Activated T-cell treated with anti-CD3 and anti-CD28 coated beads, Interleukin-2, amount 50 U/mL, for 72 hours (primary cell): Measurements from ENCODE around the gene GTPBP4. TPM values are rescaled to one million over a fixed set of nuclear protein-coding genes. Genes with fewer than 3 reads are reported as not detected.
"Not testable (repeated sequence)": the region's sequence is repeated elsewhere in the genome, so short reads cannot be mapped to it uniquely, and the experiment has no call there.

Experiments
- ATAC-seq, 2 donors: fragments of 150-1000 bp; cut with Tn5 transposase; replicated peaks in 1 of 2; 2 replicates each; pipeline ENCODE4 v1.10.0; 2021; ENCODE audit warnings: moderate library complexity in 2 of 2, mild to moderate bottlenecking in 1 of 2
- DNase-seq, 2 donors: peaks; one replicate each; pipeline ENCODE4 v3.0.0; 2021 to 2022; ENCODE audit warnings: mixed read lengths in 1 of 2
- H3K27ac Mint-ChIP-seq: one replicate; pipeline ENCODE4 v1.8.0; 2022; ENCODE audit warnings: mild to moderate bottlenecking, moderate library complexity, mixed read lengths
- H3K27me3 Mint-ChIP-seq: one replicate; pipeline ENCODE4 v1.8.0; 2022; ENCODE audit warnings: low read depth, mixed read lengths
- H3K36me3 Mint-ChIP-seq, 2 donors: one replicate each; pipeline ENCODE4 v1.8.0; 2022; ENCODE audit warnings: mixed read lengths in 2 of 2, mild to moderate bottlenecking in 1 of 2; ENCODE audit not compliant: insufficient read depth in 2 of 2
- H3K4me1 Mint-ChIP-seq: one replicate; pipeline ENCODE4 v1.8.0; 2022; ENCODE audit warnings: low read depth, mixed read lengths
- H3K4me3 Mint-ChIP-seq, 2 donors: one replicate each; pipeline ENCODE4 v1.8.0; 2022; ENCODE audit warnings: mild to moderate bottlenecking in 2 of 2, mixed read lengths in 2 of 2, moderate library complexity in 2 of 2
- H3K9me3 Mint-ChIP-seq, 2 donors: one replicate each; pipeline ENCODE4 v1.8.0; 2022; ENCODE audit warnings: mixed read lengths in 2 of 2
- total RNA-seq, 2 donors: library from RNA; stranded (reverse); gene quantifications; one replicate each; pipeline ENCODE4 v1.2.3, GENCODE V29; 2022

Gene GTPBP4
- total RNA-seq, 2 donors from 2014 or later, result 76.9 to 78.1 TPM

DNA sequence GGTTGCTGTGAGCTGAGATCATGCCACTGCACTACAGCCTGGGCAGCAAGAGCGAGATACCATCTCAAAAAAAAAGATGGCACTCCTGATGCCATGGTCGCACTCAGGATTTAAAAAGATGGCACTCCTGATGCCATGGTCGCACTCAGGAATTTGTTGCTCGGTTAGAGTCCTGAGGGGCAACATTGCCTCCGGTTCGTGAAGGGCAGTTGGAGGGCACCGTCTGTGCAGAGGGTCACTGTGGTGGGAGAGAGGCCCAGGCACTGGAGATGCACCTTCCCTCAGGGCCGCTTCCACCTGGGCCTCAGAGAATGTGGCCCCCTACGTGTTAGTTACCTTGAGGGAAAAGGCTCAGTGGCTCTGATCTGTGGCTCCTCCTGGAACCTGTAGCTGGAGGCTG lies 18.3 kb downstream of the GTPBP4 start:
- Mint-ChIP-seq H3K4me3 (no peak overlapping the region), H3K36me3 (peaks cover 31 to 54% of the 10 kb centered on the region in 2 donors), H3K4me1 (peaks cover 22% of the 10 kb centered on the region), H3K27me3 (no peaks in the 10 kb centered on the region), H3K9me3 (no peaks in the 10 kb centered on the region), H3K27ac (no peak overlapping the region)
- no peak for ATAC-seq
- no peak for DNase-seq

DNA sequence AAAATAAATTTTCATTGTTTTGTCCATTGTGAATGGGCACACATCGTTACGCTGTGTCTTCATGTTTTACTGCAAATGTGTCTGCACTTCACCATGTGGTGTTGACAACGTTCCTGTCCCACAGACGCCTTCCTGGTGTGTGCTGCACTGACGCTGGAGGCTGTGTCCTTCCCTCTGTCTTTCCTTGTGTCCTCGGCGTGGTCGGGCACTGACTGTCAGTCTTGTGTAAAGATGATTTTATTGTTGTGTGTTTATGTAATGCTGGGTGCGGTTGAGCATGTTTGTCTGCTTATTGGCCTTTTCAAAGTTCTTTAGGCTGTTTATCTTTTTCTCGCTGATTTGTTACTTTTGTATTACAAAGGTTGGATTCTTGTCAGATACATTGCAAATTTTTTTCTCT lies 19.3 kb downstream of the GTPBP4 start:
- no peak for ATAC-seq
- H3K36me3 Mint-ChIP-seq, result peaks cover 28 to 57% of the 10 kb centered on the region in 2 donors
- H3K27ac Mint-ChIP-seq, result peak overlapping the region; percentile 56
- H3K4me3 Mint-ChIP-seq, result no peak overlapping the region
- H3K4me1 Mint-ChIP-seq, result peaks cover 22% of the 10 kb centered on the region
- no peaks in the 10 kb centered on the region for H3K27me3 Mint-ChIP-seq
- DNase-seq, result no peak
- no peaks in the 10 kb centered on the region for H3K9me3 Mint-ChIP-seq

DNA sequence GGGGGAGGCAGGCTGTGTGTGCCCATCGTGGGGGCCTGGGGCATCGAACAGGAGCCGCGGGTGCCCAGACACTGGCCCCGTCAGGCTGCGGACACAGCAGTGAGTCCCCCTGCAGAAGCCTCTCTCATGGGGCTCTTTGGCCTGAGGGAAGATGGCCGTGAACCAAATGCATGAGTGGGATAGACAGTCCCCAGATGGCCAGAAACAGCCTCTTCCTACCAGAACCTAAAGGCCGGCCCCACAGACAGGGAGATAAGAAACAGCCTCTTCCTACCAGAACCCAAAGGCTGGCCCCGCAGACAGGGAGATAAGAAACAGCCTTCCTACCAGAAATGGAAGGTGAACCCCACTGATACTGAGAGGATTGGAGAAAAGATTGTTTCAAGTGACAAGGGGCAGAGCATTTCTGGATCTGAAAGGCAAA lies 20.8 kb downstream of the GTPBP4 start:
- peaks cover 22 to 53% of the 10 kb centered on the region in 2 donors for H3K36me3 Mint-ChIP-seq
- peak overlapping the region; percentile 81 for H3K27ac Mint-ChIP-seq
- peak overlapping the region in 1 of 2 donors; percentile 13 for H3K4me3 Mint-ChIP-seq

DNA sequence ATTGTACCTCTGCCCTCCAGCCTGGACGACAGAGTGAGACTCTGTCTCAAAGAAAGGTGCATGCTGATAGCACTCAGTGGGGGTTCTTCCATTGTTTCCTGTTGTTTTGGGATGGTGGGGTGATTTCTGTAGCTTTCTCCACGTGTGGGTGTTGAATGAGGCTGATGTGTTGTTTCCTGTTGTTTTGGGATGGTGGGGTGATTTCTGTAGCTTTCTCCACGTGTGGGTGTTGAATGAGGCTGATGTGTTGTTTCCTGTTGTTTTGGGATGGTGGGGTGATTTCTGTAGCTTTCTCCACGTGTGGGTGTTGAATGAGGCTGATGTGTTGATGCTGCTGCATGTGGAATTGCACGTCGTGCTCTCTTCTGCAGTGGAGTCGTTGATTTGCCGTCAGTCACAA lies 21.7 kb downstream of the GTPBP4 start:
- Mint-ChIP-seq H3K27ac (peak overlapping the region; percentile 81), H3K4me1 (peaks cover 22% of the 10 kb centered on the region), H3K36me3 (peaks cover 22 to 61% of the 10 kb centered on the region in 2 donors)
- peak; percentile 80 to 82 for ATAC-seq
- H3K4me3 Mint-ChIP-seq, H3K9me3 Mint-ChIP-seq, H3K27me3 Mint-ChIP-seq, DNase-seq: not testable (repeated sequence)

More for the DNA sequence above, 20.8 kb downstream of the GTPBP4 start:
- DNase-seq (no peak), ATAC-seq (no peak)
- Mint-ChIP-seq H3K4me1 (peaks cover 22% of the 10 kb centered on the region), H3K9me3 (no peaks in the 10 kb centered on the region), H3K27me3 (no peaks in the 10 kb centered on the region)

DNA sequence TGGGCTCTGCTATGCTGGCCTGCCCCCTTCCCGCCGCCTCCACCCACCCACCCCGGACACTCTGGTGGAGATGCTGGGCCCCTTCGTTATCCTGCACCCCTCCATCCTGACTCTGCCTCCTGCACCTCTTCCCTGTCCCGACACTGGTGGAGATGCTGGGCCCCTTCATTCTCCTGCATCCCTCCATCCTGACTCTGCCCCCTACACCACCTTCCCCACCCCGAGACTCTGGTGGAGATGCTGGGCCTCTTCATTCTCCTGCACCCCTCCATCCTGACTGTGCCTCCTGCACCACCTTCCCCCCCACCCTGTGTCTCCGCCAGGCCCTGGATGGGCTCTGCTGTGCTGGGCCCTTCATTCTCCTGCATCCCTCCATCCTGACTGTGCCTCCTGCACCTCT lies 22.5 kb downstream of the GTPBP4 start:
- no peak overlapping the region for H3K4me3 Mint-ChIP-seq
- no peak overlapping the region for H3K27ac Mint-ChIP-seq
- no peak for DNase-seq
- H3K27me3 Mint-ChIP-seq, result no peaks in the 10 kb centered on the region
- no peak for ATAC-seq
- H3K9me3 Mint-ChIP-seq, result no peaks in the 10 kb centered on the region
- H3K36me3 Mint-ChIP-seq, result peaks cover 20 to 55% of the 10 kb centered on the region in 2 donors
- H3K4me1 Mint-ChIP-seq, result peaks cover 22% of the 10 kb centered on the region

DNA sequence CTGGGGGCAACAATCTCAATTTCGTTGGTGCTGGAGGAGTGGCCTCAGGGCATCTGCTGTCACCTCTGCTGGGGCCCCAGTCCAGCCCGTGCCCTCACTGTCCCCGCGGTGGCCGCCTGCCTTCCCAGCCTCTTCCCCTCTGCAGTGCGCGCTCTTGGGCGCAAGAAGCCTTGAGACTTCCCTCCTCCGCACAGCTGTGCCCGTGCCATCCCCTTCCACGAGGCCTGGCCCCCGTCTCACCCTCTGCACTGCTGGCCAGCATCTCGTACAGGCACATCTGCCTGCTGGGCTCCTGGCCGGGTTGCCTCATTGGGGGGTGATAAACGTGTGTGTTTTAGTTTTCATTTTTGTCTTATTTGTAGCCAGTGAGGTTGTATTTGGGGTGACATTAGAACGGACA lies 23.5 kb downstream of the GTPBP4 start:
- DNase-seq (no peak), ATAC-seq (no peak)
- no peaks in the 10 kb centered on the region for H3K9me3 Mint-ChIP-seq
- no peak overlapping the region for H3K4me3 Mint-ChIP-seq
- H3K36me3 Mint-ChIP-seq, result peaks cover 20 to 60% of the 10 kb centered on the region in 2 donors
- H3K4me1 Mint-ChIP-seq, result peaks cover 22% of the 10 kb centered on the region
- H3K27me3 Mint-ChIP-seq, result no peaks in the 10 kb centered on the region
- peak overlapping the region; percentile 60 for H3K27ac Mint-ChIP-seq

DNA sequence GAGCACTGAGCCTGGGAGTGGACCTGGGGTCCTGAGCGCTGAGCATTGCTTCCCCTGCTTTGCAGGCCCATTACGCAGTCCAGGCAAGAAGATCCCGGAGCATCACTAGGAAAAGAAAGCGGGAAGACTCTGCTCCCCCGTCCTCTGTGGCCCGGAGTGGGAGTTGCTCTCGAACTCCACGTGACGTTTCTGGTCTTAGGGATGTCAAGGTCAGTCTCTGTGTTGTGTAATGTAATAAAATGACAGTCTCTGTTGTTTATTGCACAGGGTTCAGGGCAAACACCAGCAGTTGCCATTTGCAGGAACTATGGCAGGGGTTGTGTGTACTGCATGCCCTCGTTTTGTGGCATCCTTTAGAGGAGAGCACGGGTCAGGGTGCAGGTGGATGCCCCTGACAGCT lies 27.5 kb downstream of the GTPBP4 start:
- ATAC-seq, result no peak
- no peaks in the 10 kb centered on the region for H3K27me3 Mint-ChIP-seq
- H3K9me3 Mint-ChIP-seq, result no peaks in the 10 kb centered on the region
- no peak overlapping the region for H3K27ac Mint-ChIP-seq
- peaks cover 15 to 63% of the 10 kb centered on the region in 2 donors for H3K36me3 Mint-ChIP-seq
- no peak for DNase-seq
- H3K4me1 Mint-ChIP-seq, result peaks cover 6% of the 10 kb centered on the region
- no peak overlapping the region for H3K4me3 Mint-ChIP-seq

DNA sequence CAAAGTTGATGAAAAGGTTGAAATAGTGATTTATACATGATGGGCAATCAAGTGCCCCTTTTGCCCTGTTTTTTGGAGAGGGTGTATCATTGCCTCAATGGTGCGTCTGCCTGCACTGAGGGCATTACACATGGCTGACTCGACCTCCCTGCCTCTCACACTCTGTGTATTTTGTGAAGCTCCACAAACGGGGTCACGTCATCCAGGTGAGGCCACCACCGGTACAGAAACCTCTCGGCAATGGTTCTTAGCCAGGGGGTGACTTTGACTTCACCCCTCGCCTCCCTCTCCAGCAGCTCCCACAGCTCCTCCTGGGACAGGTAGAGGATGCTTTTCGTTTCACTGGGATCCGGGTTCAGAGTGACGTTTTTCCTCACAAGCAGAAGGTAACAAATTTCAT lies 31.1 kb downstream of the GTPBP4 start:
- Mint-ChIP-seq H3K4me1 (no peaks in the 10 kb centered on the region), H3K4me3 (no peak overlapping the region), H3K9me3 (no peaks in the 10 kb centered on the region), H3K27me3 (no peaks in the 10 kb centered on the region), H3K36me3 (peaks cover 4 to 42% of the 10 kb centered on the region in 2 donors), H3K27ac (no peak overlapping the region)
- DNase-seq (no peak), ATAC-seq (no peak)

DNA sequence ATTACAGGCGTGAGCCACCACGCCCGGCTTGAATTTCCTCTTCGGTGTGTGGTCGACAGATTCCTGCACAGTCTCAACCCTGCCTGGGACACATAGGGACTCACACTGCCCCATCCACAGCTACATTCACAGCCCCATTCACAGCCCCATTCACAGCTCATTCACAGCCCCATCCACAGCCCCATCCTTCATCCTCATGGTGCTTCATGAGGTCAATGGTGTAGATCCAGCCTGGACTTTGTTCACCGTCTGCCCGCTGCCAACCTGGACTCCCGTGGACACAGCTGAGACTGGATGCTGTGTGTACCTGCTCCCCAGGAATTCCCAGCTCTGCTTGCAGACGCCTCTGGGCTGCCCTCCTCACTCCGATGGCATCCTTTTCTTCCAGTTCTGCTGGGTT lies 32.2 kb downstream of the GTPBP4 start:
- Mint-ChIP-seq H3K4me3 (no peak overlapping the region), H3K9me3 (no peaks in the 10 kb centered on the region), H3K27ac (no peak overlapping the region), H3K27me3 (no peaks in the 10 kb centered on the region), H3K36me3 (peaks cover 4 to 37% of the 10 kb centered on the region in 2 donors), H3K4me1 (no peaks in the 10 kb centered on the region)
- ATAC-seq, result no peak
- no peak for DNase-seq

DNA sequence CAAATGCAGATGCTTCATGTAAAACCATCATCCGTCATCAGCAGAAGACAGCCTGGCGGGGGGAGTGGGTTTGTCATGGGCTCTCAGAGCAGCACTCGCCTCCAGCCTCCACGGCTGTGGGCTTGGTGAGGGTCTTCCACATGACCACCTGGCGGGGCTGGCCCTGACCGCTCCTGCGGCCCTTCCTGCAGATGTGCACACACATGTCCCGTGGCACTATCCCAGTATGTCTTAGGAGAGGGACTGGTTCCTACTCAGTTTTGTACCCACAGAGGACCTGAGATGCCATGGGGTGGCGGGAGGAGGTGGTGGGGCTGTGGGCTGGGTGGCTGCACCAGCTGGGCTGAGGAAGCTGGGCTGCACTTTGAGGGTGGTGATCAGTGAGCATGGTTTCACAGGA lies 32.7 kb downstream of the GTPBP4 start:
- peaks cover 4 to 36% of the 10 kb centered on the region in 2 donors for H3K36me3 Mint-ChIP-seq
- no peaks in the 10 kb centered on the region for H3K9me3 Mint-ChIP-seq
- H3K4me3 Mint-ChIP-seq, result no peak overlapping the region
- ATAC-seq (peak in 1 of 2 donors; percentile 24), DNase-seq (no peak)
- H3K27me3 Mint-ChIP-seq, result no peaks in the 10 kb centered on the region
- H3K27ac Mint-ChIP-seq, result no peak overlapping the region
- H3K4me1 Mint-ChIP-seq, result no peaks in the 10 kb centered on the region

DNA sequence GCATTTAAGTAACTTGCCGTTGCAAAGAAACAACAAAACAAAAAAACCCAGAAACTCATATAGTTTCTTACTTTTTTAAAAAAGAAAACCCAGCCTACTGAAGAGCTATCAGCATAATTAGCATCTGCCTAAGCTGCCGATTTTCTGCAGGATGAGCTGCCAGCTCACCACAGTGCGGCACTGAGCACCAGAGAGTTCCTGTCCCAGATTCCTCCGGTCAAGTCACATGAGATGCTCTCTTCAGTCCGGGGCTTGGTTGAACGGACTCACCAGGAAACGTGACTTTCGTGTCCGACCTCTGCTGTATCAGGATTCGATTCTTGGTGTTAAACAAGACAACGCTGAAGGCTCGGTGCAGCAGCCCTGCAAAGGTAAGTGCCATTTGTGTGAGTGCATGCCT lies 34.2 kb downstream of the GTPBP4 start:
- no peak for DNase-seq
- Mint-ChIP-seq H3K4me3 (no peak overlapping the region), H3K36me3 (peaks cover 2 to 26% of the 10 kb centered on the region in 2 donors), H3K4me1 (no peaks in the 10 kb centered on the region), H3K27ac (no peak overlapping the region), H3K9me3 (no peaks in the 10 kb centered on the region), H3K27me3 (no peaks in the 10 kb centered on the region)
- ATAC-seq, result no peak

DNA sequence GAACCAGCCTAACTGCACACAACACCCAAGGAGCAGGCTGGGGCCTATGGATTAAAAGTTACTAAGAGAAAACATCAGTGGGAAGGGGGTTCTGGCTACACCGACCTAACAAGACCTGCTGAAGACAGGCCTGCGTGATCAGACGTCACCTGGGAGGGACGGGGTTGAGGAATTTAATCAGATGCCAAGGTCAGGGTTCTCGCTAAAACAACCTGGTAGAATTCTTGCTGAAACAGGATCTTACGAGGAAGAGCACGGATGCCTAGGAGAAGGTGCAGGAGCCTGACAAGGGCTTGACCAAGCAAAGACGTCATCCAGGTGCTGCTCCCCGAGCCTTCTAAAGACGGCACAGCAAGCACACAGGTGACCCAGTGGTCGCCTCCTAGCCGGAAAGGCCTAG lies 35.9 kb downstream of the GTPBP4 start:
- Mint-ChIP-seq H3K4me1 (no peaks in the 10 kb centered on the region), H3K27ac (no peak overlapping the region), H3K4me3 (no peak overlapping the region), H3K27me3 (no peaks in the 10 kb centered on the region), H3K36me3 (peaks cover under 1 to 16% of the 10 kb centered on the region in 2 donors), H3K9me3 (no peaks in the 10 kb centered on the region)
- ATAC-seq (no peak), DNase-seq (no peak)

DNA sequence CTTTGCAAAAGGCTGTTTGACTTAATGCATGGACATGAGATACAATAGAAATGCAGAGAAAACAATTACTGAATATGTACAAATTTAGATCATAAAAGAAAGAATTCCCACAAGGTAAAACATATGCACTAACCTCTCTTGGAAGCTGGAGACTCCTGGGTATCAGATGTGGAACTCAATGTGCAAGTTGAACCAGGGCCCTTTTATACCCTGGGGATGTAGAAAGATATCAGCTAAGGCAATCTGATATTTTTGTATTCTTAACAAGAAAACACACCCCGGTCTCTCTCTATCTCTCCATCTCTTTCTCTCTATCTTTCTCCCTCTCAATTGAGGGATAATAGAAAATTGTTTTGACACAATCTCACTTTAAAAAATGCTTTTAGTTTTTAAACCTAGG lies 37.4 kb downstream of the GTPBP4 start, which contains the start of gene IDI2:
IDI2 (minus strand) TSS at position 177 of the 400 bp plus-strand sequence. CDS start 1,136 bp downstream, outside the sequence.
- no peak for DNase-seq
- Mint-ChIP-seq H3K4me3 (no peak within 1 kb of the TSS), H3K4me1 (no peaks in the 10 kb centered on the region), H3K36me3 (peaks cover 0 to 9% of the 10 kb centered on the region in 2 donors), H3K27ac (no peak within 1 kb of the TSS), H3K27me3 (no peaks in the 10 kb centered on the region), H3K9me3 (no peaks in the 10 kb centered on the region)
- no peak for ATAC-seq

DNA sequence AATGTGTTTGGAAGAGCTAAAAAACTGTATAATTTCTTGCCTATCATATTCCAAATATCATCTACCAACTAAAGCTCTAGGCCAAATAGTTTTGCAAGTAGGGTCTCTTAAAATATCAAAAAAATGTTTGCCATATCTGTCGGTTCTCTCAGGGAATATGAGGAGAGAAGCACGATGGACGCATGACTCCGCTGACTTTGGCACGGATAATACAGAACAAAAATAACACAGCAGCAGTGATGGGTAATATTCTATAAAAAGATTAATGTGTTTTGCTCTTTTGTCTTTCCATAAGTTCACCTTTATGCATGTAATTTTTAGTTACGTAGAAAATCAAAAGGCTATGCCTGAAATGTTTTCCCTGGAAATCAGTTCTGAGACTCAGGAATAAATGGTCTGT lies 38.3 kb downstream of the GTPBP4 start:
- Mint-ChIP-seq H3K4me1 (no peaks in the 10 kb centered on the region), H3K27ac (no peak overlapping the region), H3K27me3 (no peaks in the 10 kb centered on the region), H3K36me3 (peaks cover 0 to 9% of the 10 kb centered on the region in 2 donors), H3K9me3 (no peaks in the 10 kb centered on the region), H3K4me3 (no peak overlapping the region)
- ATAC-seq (no peak), DNase-seq (no peak)
